Ishikawa (cell line): ENCODE data around the gene KIF12.

Experiments used
- CEBPB ChIP-seq: IDR thresholded peaks from 2 replicates; pipeline ENCODE4 v1.6.1; 2012
- CREB1 ChIP-seq: IDR thresholded peaks from 2 replicates; pipeline ENCODE4 v1.6.1; 2012; ENCODE audit warnings: low read depth
- EGR1 ChIP-seq: IDR thresholded peaks from 2 replicates; pipeline ENCODE4 v1.6.1; 2012
- EP300 ChIP-seq: IDR thresholded peaks from 2 replicates; pipeline ENCODE4 v1.6.1; 2012; ENCODE audit warnings: borderline replicate concordance
- FOXM1 ChIP-seq: IDR thresholded peaks from 2 replicates; pipeline ENCODE4 v1.6.1; 2012; ENCODE audit warnings: low read depth, borderline replicate concordance
- NFIC ChIP-seq: IDR thresholded peaks from 2 replicates; pipeline ENCODE4 v1.6.1; 2012
- RAD21 ChIP-seq: IDR thresholded peaks from 2 replicates; pipeline ENCODE4 v1.6.1; 2012; ENCODE audit warnings: low read depth
- TAF1 ChIP-seq: IDR thresholded peaks from 2 replicates; pipeline ENCODE4 v1.6.1; 2012; ENCODE audit warnings: low read depth, mild to moderate bottlenecking
- TCF12 ChIP-seq: IDR thresholded peaks from 2 replicates; pipeline ENCODE4 v1.6.1; 2012; ENCODE audit warnings: low read depth
- TEAD4 ChIP-seq: IDR thresholded peaks from 2 replicates; pipeline ENCODE4 v1.6.1; 2012
- YY1 ChIP-seq: IDR thresholded peaks from 2 replicates; pipeline ENCODE4 v1.6.1; 2012; ENCODE audit warnings: low read depth
- ZBTB7A ChIP-seq: IDR thresholded peaks from 2 replicates; pipeline ENCODE4 v1.6.1; 2012; ENCODE audit warnings: low read depth
- TF ChIP-seq, protein P1 (sequence below): IDR thresholded peaks from 2 replicates; pipeline ENCODE4 v1.6.1; 2012
- TF ChIP-seq, protein P2 (sequence below): IDR thresholded peaks from 2 replicates; pipeline ENCODE4 v1.6.1; 2012
- TF ChIP-seq, protein P3 (sequence below): IDR thresholded peaks from 2 replicates; pipeline ENCODE4 v1.6.1; 2012; ENCODE audit warnings: low read depth, mild to moderate bottlenecking

KIF12 gene

DNA sequence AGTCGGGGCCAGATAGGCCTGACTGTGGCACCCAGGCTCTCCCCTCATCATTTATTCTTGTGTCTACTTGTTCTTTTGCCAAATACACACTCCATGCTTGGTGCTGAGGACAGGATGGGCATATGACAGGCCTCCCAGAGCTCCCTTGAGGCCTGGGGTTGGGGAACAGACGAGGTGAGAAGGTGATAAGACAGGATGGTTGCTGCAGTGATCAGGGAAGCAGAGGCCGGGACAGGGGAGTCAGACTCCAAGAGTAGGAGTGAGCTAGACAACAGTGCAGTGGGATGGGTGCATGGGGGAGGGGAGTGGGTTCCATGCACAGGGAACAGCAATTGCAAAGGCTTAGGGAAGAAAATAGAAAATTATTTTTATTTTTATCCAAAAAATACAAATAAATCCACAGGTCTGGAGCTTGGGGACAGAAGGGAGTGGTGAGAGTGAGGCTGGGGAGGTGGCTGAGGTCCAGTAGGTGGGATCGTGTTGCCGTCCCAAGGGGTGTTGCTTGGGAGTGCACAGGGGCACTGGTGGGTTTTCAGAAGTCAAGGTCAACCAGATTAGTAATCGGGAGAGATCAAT lies 17.6 kb downstream of the KIF12 start:
- TF ChIP-seq YY1: no peak
- TF ChIP-seq, protein P1, sequence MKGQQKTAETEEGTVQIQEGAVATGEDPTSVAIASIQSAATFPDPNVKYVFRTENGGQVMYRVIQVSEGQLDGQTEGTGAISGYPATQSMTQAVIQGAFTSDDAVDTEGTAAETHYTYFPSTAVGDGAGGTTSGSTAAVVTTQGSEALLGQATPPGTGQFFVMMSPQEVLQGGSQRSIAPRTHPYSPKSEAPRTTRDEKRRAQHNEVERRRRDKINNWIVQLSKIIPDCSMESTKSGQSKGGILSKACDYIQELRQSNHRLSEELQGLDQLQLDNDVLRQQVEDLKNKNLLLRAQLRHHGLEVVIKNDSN: no peak
- TF ChIP-seq TEAD4: no peak

DNA sequence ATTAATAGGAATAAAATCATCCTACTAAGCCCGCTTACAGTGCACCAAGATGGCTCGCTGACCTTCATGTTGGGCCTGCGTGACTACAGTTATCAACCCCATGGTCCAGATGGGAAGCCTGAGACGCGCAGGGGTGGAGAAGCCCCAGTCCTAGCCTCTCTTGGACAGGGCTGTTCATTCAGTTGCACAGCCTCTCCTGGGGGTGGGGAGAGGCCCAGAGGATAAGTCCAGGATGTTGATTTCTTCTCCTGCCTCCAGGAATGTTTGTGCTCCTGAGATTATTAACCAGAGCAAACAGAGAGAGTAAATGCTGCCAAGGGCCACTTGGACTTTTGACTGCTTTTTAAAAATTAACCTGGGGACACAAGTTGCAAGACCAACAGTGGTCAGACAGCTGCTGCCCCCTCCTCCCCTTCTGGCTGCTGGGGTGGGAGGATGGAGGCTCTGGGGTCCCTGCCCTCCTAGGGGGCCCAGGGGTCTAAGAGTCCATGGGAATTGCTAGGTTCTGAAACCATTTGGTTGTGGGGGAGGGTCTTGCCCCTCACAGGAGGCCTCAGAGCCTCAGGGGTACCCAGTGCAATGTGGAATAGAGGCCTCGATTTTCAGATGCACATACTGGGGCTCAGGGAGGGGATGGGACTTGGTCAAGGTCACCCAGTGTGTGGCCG lies 18.2 kb downstream of the KIF12 start:
- TF ChIP-seq EP300: no peak

DNA sequence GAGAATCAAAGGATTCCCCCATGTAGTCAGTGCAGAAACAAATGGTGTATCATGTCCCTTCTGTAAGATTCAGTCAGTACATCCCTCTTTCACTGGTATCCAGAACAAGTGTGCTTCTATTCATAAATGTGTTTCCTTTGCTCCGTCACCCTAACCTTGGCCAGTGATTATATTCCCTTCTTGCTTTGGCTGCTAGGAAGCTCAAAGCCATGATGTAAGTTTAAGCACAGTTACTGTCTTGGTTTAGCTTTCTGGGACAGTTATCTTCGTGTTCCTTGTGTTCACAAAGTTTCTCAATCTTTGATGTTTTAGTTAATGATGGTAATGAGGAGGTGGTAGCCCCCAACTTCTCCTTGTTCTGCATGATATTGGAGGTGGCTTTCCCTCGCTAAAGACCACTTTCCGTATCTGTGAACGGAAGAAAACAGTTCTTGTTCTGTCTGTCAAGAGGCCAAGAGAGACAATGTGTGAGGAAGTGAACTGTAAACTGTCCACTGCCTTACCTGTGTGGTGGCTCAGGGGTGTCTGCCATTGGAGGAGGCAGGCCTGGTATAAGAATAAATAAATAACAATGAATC lies 18.8 kb downstream of the KIF12 start:
- TF ChIP-seq FOXM1 (no peak), ZBTB7A (no peak), EGR1 (no peak), EP300 (no peak), NFIC (no peak), YY1 (no peak), CREB1 (no peak)
- TF ChIP-seq, protein P1: no peak
- TF ChIP-seq, protein P2, sequence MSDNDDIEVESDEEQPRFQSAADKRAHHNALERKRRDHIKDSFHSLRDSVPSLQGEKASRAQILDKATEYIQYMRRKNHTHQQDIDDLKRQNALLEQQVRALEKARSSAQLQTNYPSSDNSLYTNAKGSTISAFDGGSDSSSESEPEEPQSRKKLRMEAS: no peak

DNA sequence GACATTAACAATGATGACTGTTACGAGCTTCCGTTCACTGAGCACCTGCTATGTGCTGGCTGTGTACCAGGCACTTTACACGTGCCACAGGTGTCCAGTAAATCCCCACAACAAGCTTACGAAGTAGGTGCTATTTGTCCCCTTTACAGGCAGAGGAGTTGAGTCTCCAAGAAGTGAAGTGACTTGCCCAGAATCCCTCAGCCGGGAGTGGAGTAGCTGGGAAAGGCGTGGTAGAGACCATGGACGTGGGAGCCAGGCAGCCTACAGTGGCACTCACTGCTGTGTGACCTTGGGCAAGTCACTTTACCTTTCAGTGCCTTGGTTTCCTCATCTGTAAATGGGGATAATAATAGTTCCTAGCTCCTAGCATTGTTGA lies 20.3 kb downstream of the KIF12 start:
- no peak for TF ChIP-seq EGR1
- TF ChIP-seq, protein P3, sequence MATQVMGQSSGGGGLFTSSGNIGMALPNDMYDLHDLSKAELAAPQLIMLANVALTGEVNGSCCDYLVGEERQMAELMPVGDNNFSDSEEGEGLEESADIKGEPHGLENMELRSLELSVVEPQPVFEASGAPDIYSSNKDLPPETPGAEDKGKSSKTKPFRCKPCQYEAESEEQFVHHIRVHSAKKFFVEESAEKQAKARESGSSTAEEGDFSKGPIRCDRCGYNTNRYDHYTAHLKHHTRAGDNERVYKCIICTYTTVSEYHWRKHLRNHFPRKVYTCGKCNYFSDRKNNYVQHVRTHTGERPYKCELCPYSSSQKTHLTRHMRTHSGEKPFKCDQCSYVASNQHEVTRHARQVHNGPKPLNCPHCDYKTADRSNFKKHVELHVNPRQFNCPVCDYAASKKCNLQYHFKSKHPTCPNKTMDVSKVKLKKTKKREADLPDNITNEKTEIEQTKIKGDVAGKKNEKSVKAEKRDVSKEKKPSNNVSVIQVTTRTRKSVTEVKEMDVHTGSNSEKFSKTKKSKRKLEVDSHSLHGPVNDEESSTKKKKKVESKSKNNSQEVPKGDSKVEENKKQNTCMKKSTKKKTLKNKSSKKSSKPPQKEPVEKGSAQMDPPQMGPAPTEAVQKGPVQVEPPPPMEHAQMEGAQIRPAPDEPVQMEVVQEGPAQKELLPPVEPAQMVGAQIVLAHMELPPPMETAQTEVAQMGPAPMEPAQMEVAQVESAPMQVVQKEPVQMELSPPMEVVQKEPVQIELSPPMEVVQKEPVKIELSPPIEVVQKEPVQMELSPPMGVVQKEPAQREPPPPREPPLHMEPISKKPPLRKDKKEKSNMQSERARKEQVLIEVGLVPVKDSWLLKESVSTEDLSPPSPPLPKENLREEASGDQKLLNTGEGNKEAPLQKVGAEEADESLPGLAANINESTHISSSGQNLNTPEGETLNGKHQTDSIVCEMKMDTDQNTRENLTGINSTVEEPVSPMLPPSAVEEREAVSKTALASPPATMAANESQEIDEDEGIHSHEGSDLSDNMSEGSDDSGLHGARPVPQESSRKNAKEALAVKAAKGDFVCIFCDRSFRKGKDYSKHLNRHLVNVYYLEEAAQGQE: no peak
- no peak for TF ChIP-seq CREB1
- TF ChIP-seq, protein P1: no peak
- no peak for TF ChIP-seq RAD21
- TF ChIP-seq EP300: no peak
- TF ChIP-seq TCF12: no peak
- TF ChIP-seq TAF1: no peak
- no peak for TF ChIP-seq CEBPB
- no peak for TF ChIP-seq YY1
- TF ChIP-seq NFIC: no peak
- no peak for TF ChIP-seq TEAD4
- TF ChIP-seq ZBTB7A: no peak
- TF ChIP-seq, protein P2: no peak
- no peak for TF ChIP-seq FOXM1

DNA sequence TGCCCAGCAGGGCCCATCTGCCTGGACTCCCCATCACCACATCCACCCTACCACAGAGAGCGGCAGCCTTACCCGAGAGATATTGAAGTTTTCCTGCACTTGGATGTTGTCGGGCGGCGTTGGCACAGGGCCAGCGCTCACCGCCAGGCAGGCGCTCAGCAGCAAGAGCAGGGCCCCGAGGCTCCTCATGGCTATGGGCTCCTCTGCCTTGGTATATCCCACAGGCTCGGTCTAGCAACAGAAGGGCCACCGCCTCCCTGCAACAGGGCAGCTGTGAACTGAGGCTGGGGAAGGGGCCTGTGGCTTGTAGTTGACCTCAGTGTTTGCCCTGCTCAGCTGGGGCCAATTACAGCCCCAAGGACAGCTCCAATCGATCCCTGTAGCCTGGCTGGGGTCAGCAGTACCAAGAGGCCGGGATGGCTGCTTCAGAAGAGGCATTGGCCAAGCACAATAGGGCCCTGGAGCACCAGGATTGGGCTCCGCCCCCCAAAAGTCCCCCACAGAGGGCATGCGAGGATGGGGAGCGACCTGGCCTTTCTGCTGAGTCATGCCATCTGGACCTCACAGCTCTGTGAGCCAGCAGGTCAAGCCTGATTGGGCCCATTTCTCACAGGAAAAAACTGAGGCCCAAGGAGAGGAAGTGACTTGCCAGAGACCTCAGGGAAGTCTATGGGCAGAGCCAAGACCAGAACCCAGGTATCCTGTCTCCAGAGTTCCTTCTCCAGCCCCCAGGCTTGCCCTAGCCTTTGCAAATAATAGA lies 20.9 kb downstream of the KIF12 start, which contains the start of gene AMBP:
AMBP (minus strand) TSS at position 280 of the 760 bp plus-strand sequence; CDS start at position 189, 91 bp downstream.
- TF ChIP-seq TCF12 (0 out of 2 replicates have a peak, but pooled peaks have one; percentile 21), ZBTB7A (no peak), TEAD4 (no peak), CEBPB (no peak), NFIC (peak; percentile 59)
- TF ChIP-seq, protein P2: no peak

DNA sequence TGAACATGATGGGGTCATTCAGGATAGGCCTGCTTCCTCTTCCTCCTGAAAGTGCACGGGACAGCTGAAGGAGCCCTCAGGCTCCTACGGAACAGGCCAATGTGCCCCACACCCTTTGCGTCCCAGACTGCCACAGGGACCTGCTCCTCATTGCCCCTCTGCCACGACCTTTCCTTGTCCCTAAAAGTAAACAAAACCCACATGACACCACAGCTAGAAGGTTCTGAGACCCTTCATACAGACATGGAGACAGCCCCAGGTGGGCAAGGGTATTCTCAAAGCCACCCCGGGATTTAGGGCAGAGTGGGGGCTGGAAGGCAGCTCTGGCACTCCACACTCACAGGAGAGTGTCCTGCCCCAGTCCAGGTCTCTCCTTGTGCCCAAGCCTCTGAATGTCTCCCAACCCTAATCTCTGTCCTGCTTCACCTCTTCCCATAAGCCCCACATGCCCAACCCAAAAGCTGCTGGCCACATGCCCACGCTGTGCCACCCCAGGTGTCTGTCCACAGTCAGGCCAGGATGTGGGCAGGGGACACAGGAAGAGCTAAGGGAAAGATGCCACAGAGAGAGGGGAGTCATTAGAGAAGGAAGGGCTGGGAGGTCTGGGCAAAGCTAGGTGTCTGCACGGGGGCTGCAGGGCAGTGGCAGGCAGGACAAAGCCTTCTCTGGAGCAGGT lies 21.8 kb downstream of the KIF12 start:
- TF ChIP-seq, protein P1: no peak
- TF ChIP-seq CREB1: no peak
- TF ChIP-seq, protein P3: no peak
- TF ChIP-seq, protein P2: no peak
- no peak for TF ChIP-seq TAF1
- no peak for TF ChIP-seq RAD21
- TF ChIP-seq EGR1: no peak
- TF ChIP-seq TEAD4: no peak
